ENCODE measurements around the gene FGFR3. TPM values are rescaled to one million over a fixed set of nuclear protein-coding genes. Genes with fewer than 3 reads are reported as not detected.
A peak's percentile ranks its signal among the peaks of the same experiment; 100 is the strongest.

FGFR3 gene
- total and polyA plus RNA-seq, 2 of the 4 experiments (the other 2 are of a cell fraction): 0.18 to 0.67 TPM

- TF ChIP-seq ELK1 (IDR thresholded peaks at IDR 0.05; ENCODE audit: borderline replicate concordance, low read depth, low read length): no peak
- TF ChIP-seq FOS (IDR thresholded peaks at IDR 0.05; ENCODE audit: low read depth, low read length): no peak
Observed at GRCh38 chr4:1793940-1794808, 1.1 kb downstream of the FGFR3 start (continued).

- no peak overlapping the region for H3K9ac ChIP-seq (ENCODE audit: low read depth, low read length)
- H4K91ac ChIP-seq (ENCODE audit: insufficient read depth, low read depth, low read length): no peak overlapping the region
- no peak overlapping the region for H3K4ac ChIP-seq (ENCODE audit: low read depth, low read length)
- in situ Hi-C loops (cut with MboI; ENCODE audit: low sequenced_read_pairs): no loop called here
- H3K9me3 ChIP-seq (ENCODE audit: control insufficient read depth, insufficient read depth, low read length): no peaks in the 10 kb centered on the region
- no peak overlapping the region for H3K4me2 ChIP-seq (ENCODE audit: low read depth, low read length)
- DNase-seq (no peak), ATAC-seq (ENCODE audit: low read depth) (no peak)
- 1% methylated on average over 17 of the region's 68 CpGs; no CpG with 5 or more reads in 1 of the 2 experiments for WGBS, 2 experiments (ENCODE audit: extremely low coverage in 2 of 2, insufficient read length in 1 of 2)
- no peak overlapping the region for H2BK120ac ChIP-seq (ENCODE audit: low read depth, low read length)
- H2BK20ac ChIP-seq (ENCODE audit: low read depth, low read length): no peak overlapping the region
- H4K8ac ChIP-seq (ENCODE audit: low read depth in 2 of 2, low read length in 2 of 2): no peak overlapping the region
- CTCF ChIA-PET: interaction anchor here (0.6 kb wide), 1 partner anchor 70 kb away, joined by 4 read pairs; no protein-coding TSS in a partner anchor
- no TSS peak for BruUV-seq (replicated peaks)
- POLR2A ChIA-PET (ENCODE audit: unreplicated experiment): no interaction called here
- H3K27me3 ChIP-seq (ENCODE audit: control insufficient read depth, insufficient read depth, low read length): peaks cover 54% of the 10 kb centered on the region
- intact Hi-C loops (cut with micrococcal nuclease): no loop called here
- H3K4me3 ChIP-seq (ENCODE audit: insufficient read depth, low read depth, low read length): no peak overlapping the region; the same call in 1 of the 2 replicates
- no peak overlapping the region for H4K5ac ChIP-seq (ENCODE audit: low read depth, low read length)
- H2BK15ac ChIP-seq (ENCODE audit: low read depth, low read length): no peak overlapping the region
- no peak overlapping the region for H3K14ac ChIP-seq (replicated peaks; ENCODE audit: low read depth, low read length)
- H3K18ac ChIP-seq (ENCODE audit: low read depth, low read length): no peak overlapping the region
- H3K4me1 ChIP-seq (ENCODE audit: control insufficient read depth, insufficient read depth, low read length): peaks cover 2% of the 10 kb centered on the region; the same call in 1 of the 2 replicates
- H3K27ac ChIP-seq (ENCODE audit: insufficient read depth, low read length): no peak overlapping the region
- no peak overlapping the region for H2AK9ac ChIP-seq (replicated peaks; ENCODE audit: low read depth, low read length, poor library complexity)
- H2AFZ ChIP-seq (replicated peaks; ENCODE audit: low read length, poor library complexity): peak overlapping the region; percentile 53
- peaks cover 6% of the 10 kb centered on the region; the same call in 1 of the 2 replicates for H4K20me1 ChIP-seq (ENCODE audit: insufficient read depth, low read length)
- H2AK5ac ChIP-seq (ENCODE audit: low read depth, low read length): no peak overlapping the region
- no peak overlapping the region for H3K56ac ChIP-seq (ENCODE audit: extremely low read depth, insufficient read depth, low read length)
- TF ChIP-seq FOS (IDR thresholded peaks at IDR 0.05; ENCODE audit: low read depth, low read length) (no peak), MAZ (IDR thresholded peaks at IDR 0.05; ENCODE audit: borderline replicate concordance, low read depth, low read length) (no peak), CEBPB (IDR thresholded peaks at IDR 0.05; ENCODE audit: low read depth, low read length) (no peak)
- dilution Hi-C loops (cut with HindIII; ENCODE audit: low sequenced_read_pairs, unreplicated experiment): no loop called here
- no peak overlapping the region for H2BK5ac ChIP-seq (ENCODE audit: low read depth, low read length, poor library complexity, severe bottlenecking)
- no peak overlapping the region for H3K23ac ChIP-seq (ENCODE audit: low read depth, low read length)
- no peaks in the 10 kb centered on the region for H3K79me1 ChIP-seq (ENCODE audit: low read depth in 1 of 2, low read length in 2 of 2)
- no peaks in the 10 kb centered on the region for H3K9me1 ChIP-seq (ENCODE audit: insufficient read depth, low read length)
- no peaks in the 10 kb centered on the region for H3K36me3 ChIP-seq (ENCODE audit: control insufficient read depth, insufficient read depth, low read length)
Observed at GRCh38 chr4:1794809-1795298, 1.8 kb downstream of the FGFR3 start.
